Adrenal gland (tissue), 12 donors: Measurements from ENCODE around the gene BMP2K. TPM values are rescaled to one million over a fixed set of nuclear protein-coding genes. Genes with fewer than 3 reads are reported as not detected.

Experiments
- DNase-seq, 7 donors: peaks; one replicate each; pipeline ENCODE4 v3.0.0-alpha.2; 2019 to 2020
- H3K27ac ChIP-seq, 5 donors: fragments of 200-600 bp; sonication (generic) in 4 of 5; 1 replicate in 3 of 5; 2 replicates in 2 of 5; pipeline versions ENCODE4 v1.5.1 to v1.8.0; 2016 to 2020; ENCODE audit warnings: mild to moderate bottlenecking in 1 of 5
- H3K27me3 ChIP-seq: fragments of 200-600 bp; 2 replicates; pipeline ENCODE4 v1.8.0; 2021
- H3K36me3 ChIP-seq, 2 donors: fragments of 200-600 bp; replicated peaks in 1 of 2; 1 replicate in 1 of 2; 2 replicates in 1 of 2; pipeline versions ENCODE4 v1.5.1 to v1.8.0; 2018 to 2022
- H3K4me1 ChIP-seq, 2 donors: fragments of 200-600 bp; replicated peaks in 1 of 2; 1 replicate in 1 of 2; 2 replicates in 1 of 2; pipeline versions ENCODE4 v1.5.1 to v1.8.0; 2018 to 2021
- H3K4me3 ChIP-seq, 4 donors: fragments of 200-600 bp; sonication (generic) in 3 of 4; one replicate each; pipeline ENCODE4 v1.5.1; 2016 to 2018
- H3K9me3 ChIP-seq, 3 donors: fragments of 200-600 bp; sonication (generic) in 1 of 3; replicated peaks in 1 of 3; 1 replicate in 2 of 3; 2 replicates in 1 of 3; pipeline versions ENCODE4 v1.5.1 to v1.8.0; 2016 to 2021
- CTCF ChIP-seq, 6 experiments: fragments of 450-650 bp in 4 of 6; fragments of 200-600 bp in 2 of 6; sonication (generic) in 1 of 6; IDR thresholded peaks; 1 replicate in 5 of 6; 2 replicates in 1 of 6; pipeline versions ENCODE4 v1.5.1 to v1.8.0; 2016 to 2021; ENCODE audit warnings: antibody characterized with exemption in 6 of 6, mild to moderate bottlenecking in 2 of 6, moderate library complexity in 1 of 6
- POLR2A ChIP-seq, 2 donors: fragments of 450-650 bp; IDR thresholded peaks; one replicate each; pipeline ENCODE4 v1.6.1; 2017; ENCODE audit warnings: antibody characterized with exemption in 2 of 2, mild to moderate bottlenecking in 2 of 2, moderate library complexity in 1 of 2
- WGBS, 4 donors: extraction: QIAGEN DNeasy Blood & Tissue Kit in 2 of 4; methylation state at CpG; one replicate each; pipeline versions ENCODE4 v1.1.5 to v1.1.7; 2013 to 2017; 5-methylcytosine and 5-hydroxymethylcytosine counted together
- intact Hi-C, 2 donors: fragments of 100-400 bp; cut with DNase I; formaldehyde crosslinking; loops; one replicate each; pipeline versions ENCODE4 v1.14.1 to v1.15.0; 2022 to 2023
- polyA plus RNA-seq, 3 donors: library from polyadenylated mRNA; stranded (reverse); fragments of 200-250 nt in 2 of 3; fragments of 350-450 nt in 1 of 3; fragmentation: Illumina TruSeq in 1 of 3; extraction: RNeasy Lipid Tissue Mini Kit (QIAGEN cat#74804) in 1 of 3; gene quantifications; one replicate each; pipeline ENCODE4 v1.2.3, GENCODE V29; 2013 to 2014
- total RNA-seq, 9 donors: library from RNA; depleted of rRNA in 4 of 9; stranded (reverse); fragments of >200 nt in 4 of 9; fragments of 120-200 nt in 1 of 9; fragmentation: NEBNext Ultra II Directional in 1 of 9; extraction: Animal tissue kit (Norgen Biotek cat#: 25700) in 1 of 9; gene quantifications; one replicate each; pipeline versions ENCODE4 v1.1.0 to v1.2.4, GENCODE V29; 2013 to 2023
- donor health status: healthy with polysubstance abuse.
- donor health status: Bipolar disorder and iron deficiency.
- donor health status: DM: yes; HTN: yes; CAD: no.
- donor health status: DM: no; HTN: no; CAD: no.
- donor health status: DM: no; HTN: no; CAD: no.
- donor health status: DM: yes; HTN: yes; CAD: no.

Gene BMP2K
- total and polyA plus RNA-seq, 12 donors: 8.7 to 73.2 (median 35.8) TPM

GRCh38 chr4:78949735-78950134 lies 173.6 kb downstream of the BMP2K start:
- H3K9me3 ChIP-seq: no peaks in the 10 kb centered on the region
- H3K27me3 ChIP-seq: no peaks in the 10 kb centered on the region
- no peak for DNase-seq
- H3K4me3 ChIP-seq: no peak overlapping the region
- intact Hi-C loops: loop anchor here in 1 of 2 donors (10.0 kb wide), 1 partner anchor 1265 kb away; no protein-coding TSS in a partner anchor
- no peak for TF ChIP-seq POLR2A (IDR thresholded peaks at IDR 0.05)
- no peak for TF ChIP-seq CTCF (IDR thresholded peaks at IDR 0.05)
- H3K36me3 ChIP-seq: no peaks in the 10 kb centered on the region
- no peak overlapping the region for H3K27ac ChIP-seq
- 36 to 67% (median 55%) methylated on average over 1 of the region's 1 CpG for WGBS, 4 donors
- no peaks in the 10 kb centered on the region for H3K4me1 ChIP-seq

- 52 to 60% (median 55%) methylated on average over 3 of the region's 3 CpGs for WGBS, 4 donors
- H3K4me1 ChIP-seq: no peaks in the 10 kb centered on the region
- no peaks in the 10 kb centered on the region for H3K27me3 ChIP-seq
- H3K27ac ChIP-seq: no peak overlapping the region
- no peak overlapping the region for H3K4me3 ChIP-seq
- no peaks in the 10 kb centered on the region for H3K9me3 ChIP-seq
- TF ChIP-seq POLR2A (IDR thresholded peaks at IDR 0.05): no peak
- peak; percentile 50 to 82 (median 71) for TF ChIP-seq CTCF (IDR thresholded peaks at IDR 0.05)
- intact Hi-C loops: loop anchor here in 1 of 2 donors (10.0 kb wide), 1 partner anchor 1263 kb away; no protein-coding TSS in a partner anchor
- H3K36me3 ChIP-seq: no peaks in the 10 kb centered on the region
- DNase-seq: peak in 3 of 7 donors; percentile 20 to 32 (median 29)
Observed at GRCh38 chr4:78951862-78952472, 175.8 kb downstream of the BMP2K start.

DNA sequence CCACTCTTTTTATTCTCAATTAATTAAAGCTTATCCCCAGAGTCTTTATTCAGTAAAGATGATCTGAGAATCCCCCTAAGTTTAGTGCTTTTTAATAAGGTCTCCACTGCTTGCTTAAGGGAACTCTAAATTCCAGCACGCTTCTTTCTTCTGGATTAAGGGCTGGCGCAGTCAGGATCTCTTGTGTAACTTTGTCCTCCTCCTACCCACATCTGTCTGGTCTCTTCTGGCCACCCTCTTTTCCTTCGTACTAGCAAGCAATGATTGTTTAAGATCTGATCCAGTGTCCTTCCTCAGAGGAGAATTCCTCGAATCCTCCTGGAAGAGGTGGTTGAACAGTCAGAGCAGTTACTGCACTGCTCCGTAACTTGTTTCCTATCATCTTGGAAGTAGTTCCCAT lies 177.1 kb downstream of the BMP2K start:
- no peaks in the 10 kb centered on the region for H3K4me1 ChIP-seq
- H3K4me3 ChIP-seq: no peak overlapping the region
- no peak for DNase-seq
- no peak overlapping the region for H3K27ac ChIP-seq
- H3K9me3 ChIP-seq: no peaks in the 10 kb centered on the region
- 78 to 87% (median 83%) methylated on average over 5 of the region's 5 CpGs for WGBS, 4 donors
- no peaks in the 10 kb centered on the region for H3K27me3 ChIP-seq
- intact Hi-C loops: loop anchor here in 1 of 2 donors (10.0 kb wide), 1 partner anchor 1262 kb away; no protein-coding TSS in a partner anchor
- no peaks in the 10 kb centered on the region for H3K36me3 ChIP-seq
- TF ChIP-seq CTCF (IDR thresholded peaks at IDR 0.05): no peak
- no peak for TF ChIP-seq POLR2A (IDR thresholded peaks at IDR 0.05)

DNA sequence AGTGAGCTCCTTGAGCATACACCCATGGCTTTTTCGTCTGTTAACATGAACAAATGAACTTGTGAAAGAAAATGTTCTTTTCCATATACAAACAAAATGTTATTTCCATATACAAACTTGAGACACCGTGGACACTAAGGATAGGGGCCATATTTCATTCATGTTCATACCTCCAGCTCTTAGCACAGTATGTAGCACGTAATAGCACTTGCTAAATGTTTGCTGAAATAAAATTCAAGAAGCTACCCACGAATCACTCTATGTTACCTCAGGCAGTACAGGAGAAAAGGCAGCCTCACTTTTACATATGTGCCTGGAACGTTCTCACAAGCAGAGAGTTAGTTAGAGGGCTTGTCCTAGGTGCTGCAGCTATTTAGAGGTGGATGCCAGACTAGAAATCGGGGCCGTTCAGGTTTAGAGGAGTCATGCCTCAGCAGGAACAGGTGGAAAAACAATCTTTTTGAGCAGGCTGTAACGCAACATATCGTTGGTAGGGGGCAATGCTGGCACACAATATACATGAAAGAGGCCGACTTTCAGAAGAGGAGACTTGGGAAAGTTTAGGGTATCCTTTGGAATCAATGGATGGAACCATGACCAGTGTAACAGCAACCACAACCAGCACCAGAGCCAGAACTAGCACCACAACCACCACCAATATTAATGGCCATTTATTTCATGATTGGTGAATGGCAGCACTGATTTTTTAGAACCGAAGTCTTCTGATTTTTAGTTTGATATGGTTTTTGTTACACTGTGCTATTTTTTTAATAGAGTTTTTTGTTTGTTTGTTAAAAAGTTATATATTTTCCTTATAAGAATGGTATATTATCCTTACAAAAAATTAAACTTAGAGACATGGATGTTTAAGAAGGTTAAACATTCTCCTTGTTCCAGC lies 177.9 kb downstream of the BMP2K start:
- no peaks in the 10 kb centered on the region for H3K4me1 ChIP-seq
- WGBS, 4 donors: 34 to 45% (median 38%) methylated on average over 11 of the region's 11 CpGs
- H3K27ac ChIP-seq: no peak overlapping the region
- H3K9me3 ChIP-seq: no peaks in the 10 kb centered on the region
- intact Hi-C loops: loop anchor here in 1 of 2 donors (10.0 kb wide), 1 partner anchor 1261 kb away; no protein-coding TSS in a partner anchor
- no peak for TF ChIP-seq POLR2A (IDR thresholded peaks at IDR 0.05)
- peak in 3 of 6 experiments; percentile 8 to 33 (median 32) for TF ChIP-seq CTCF (IDR thresholded peaks at IDR 0.05)
- no peaks in the 10 kb centered on the region for H3K36me3 ChIP-seq
- no peaks in the 10 kb centered on the region for H3K27me3 ChIP-seq
- no peak for DNase-seq
- no peak overlapping the region for H3K4me3 ChIP-seq
